GM12878 (cell line): ENCODE data around the gene GRAMD2B. TPM values are rescaled to one million over a fixed set of nuclear protein-coding genes. Genes with fewer than 3 reads are reported as not detected.

Experiments used
- ATAC-seq: fragments of 200-7000 bp; cut with Tn5 transposase; 3 replicates; pipeline ENCODE4 v1.9.1; 2020; ENCODE audit warnings: mild to moderate bottlenecking, moderate library complexity
- BruUV-seq: library from RNA; stranded (reverse); fragments of 400-500 nt; replicated peaks from 2 replicates; lab custom pipeline; 2021; lab: Mats Ljungman, UMichigan
- CTCF ChIA-PET: fragments of 300-600 bp; sonication (Branson Sonifier 250); formaldehyde crosslinking; extraction: SDS; loops from one replicate; lab custom pipeline; 2021; ENCODE audit warnings: inconsistent platforms; lab: Yijun Ruan, JAX
- POLR2A ChIA-PET: fragments of 350-600 bp; formaldehyde crosslinking; extraction: SDS; loops from one replicate; lab custom pipeline; 2021; ENCODE audit warnings: inconsistent platforms; lab: Charles Lee
- RAD21 ChIA-PET: fragments of 300-600 bp; sonication (Branson Sonifier 250); formaldehyde crosslinking; loops from one replicate; lab custom pipeline; 2023; ENCODE audit warnings: antibody characterized with exemption; ENCODE audit not compliant: unreplicated experiment; lab: Charles Lee
- SMC1A ChIA-PET: fragments of 300-600 bp; sonication (Branson Sonifier 250); formaldehyde crosslinking; loops from one replicate; lab custom pipeline; 2023; ENCODE audit not compliant: unreplicated experiment, uncharacterized antibody; lab: Charles Lee
- DNase-seq: peaks from one replicate; pipeline ENCODE4 v3.0.0-alpha.2; 2011; ENCODE audit warnings: low read depth, low spot score
- FAIRE-seq: peaks from 3 replicates; lab custom pipeline; 2011; peaks lifted over from hg19 to GRCh38; lab: Jason Lieb, UNC
- H2AFZ ChIP-seq: 2 replicates; pipeline ENCODE4 v1.6.0; 2011; ENCODE audit warnings: low read depth, low read length, control low read depth; ENCODE audit not compliant: control insufficient read depth
- H3K27ac ChIP-seq: 2 replicates; pipeline ENCODE4 v1.5.1; 2011; ENCODE audit warnings: control low read depth; ENCODE audit not compliant: control insufficient read depth, insufficient read depth
- H3K27me3 ChIP-seq, 2 experiments: replicated peaks in 1 of 2; 2 replicates each; pipeline versions ENCODE4 v1.6.0 to v1.6.1; 2011; ENCODE audit warnings: low read length in 1 of 2; ENCODE audit not compliant: control insufficient read depth in 2 of 2, insufficient read depth in 2 of 2
- H3K36me3 ChIP-seq, 2 experiments: 2 replicates each; pipeline ENCODE4 v1.5.1; 2011; ENCODE audit warnings: low read length in 1 of 2; ENCODE audit not compliant: control insufficient read depth in 2 of 2, insufficient read depth in 2 of 2
- H3K4me1 ChIP-seq: 2 replicates; pipeline ENCODE4 v1.6.1; 2011; ENCODE audit warnings: mild to moderate bottlenecking, low read length, moderate library complexity, mixed read lengths; ENCODE audit not compliant: control insufficient read depth, insufficient read depth
- H3K4me2 ChIP-seq: 2 replicates; pipeline ENCODE4 v1.6.0; 2011; ENCODE audit warnings: control low read depth; ENCODE audit not compliant: control insufficient read depth, insufficient read depth
- H3K4me3 ChIP-seq: fragments of 200-600 bp; sonication (generic); 2 replicates; pipeline ENCODE4 v1.5.1; 2016
- H3K79me2 ChIP-seq: 2 replicates; pipeline ENCODE4 v1.6.0; 2011; ENCODE audit warnings: low read length; ENCODE audit not compliant: control insufficient read depth, insufficient read depth
- H3K9ac ChIP-seq: 2 replicates; pipeline ENCODE4 v1.8.0; 2011; ENCODE audit warnings: low read length, control low read depth, mixed read lengths; ENCODE audit not compliant: control insufficient read depth, insufficient read depth
- H3K9me3 ChIP-seq: replicated peaks from 3 replicates; pipeline ENCODE4 v1.5.1; 2011; ENCODE audit warnings: mild to moderate bottlenecking, low read length; ENCODE audit not compliant: control insufficient read depth, insufficient read depth
- H4K20me1 ChIP-seq: 2 replicates; pipeline ENCODE4 v1.6.0; 2011; ENCODE audit not compliant: control insufficient read depth, insufficient read depth
- BMI1 ChIP-seq: fragments of 450-650 bp; IDR thresholded peaks from 2 replicates; pipeline ENCODE4 v1.6.1; 2016; ENCODE audit warnings: mild to moderate bottlenecking, moderate library complexity, borderline replicate concordance
- BRCA1 ChIP-seq: IDR thresholded peaks from 2 replicates; pipeline ENCODE4 v1.6.1; 2011; ENCODE audit warnings: low read depth, low read length, improper control_type of control experiment
- CREM ChIP-seq: IDR thresholded peaks from 2 replicates; pipeline ENCODE4 v1.6.1; 2014; ENCODE audit warnings: antibody characterized with exemption, low read depth
- ELK1 ChIP-seq: IDR thresholded peaks from 2 replicates; pipeline ENCODE4 v1.6.1; 2012; ENCODE audit warnings: low read depth, low read length, improper control_type of control experiment
- JUNB ChIP-seq: IDR thresholded peaks from 2 replicates; pipeline ENCODE4 v1.6.1; 2016; ENCODE audit warnings: antibody characterized with exemption, mild to moderate bottlenecking
- KLF5 ChIP-seq: fragments of 450-650 bp; IDR thresholded peaks from 2 replicates; pipeline ENCODE4 v1.6.1; 2014; ENCODE audit warnings: mild to moderate bottlenecking; ENCODE audit not compliant: partially characterized antibody
- LARP7 ChIP-seq: fragments of 450-650 bp; IDR thresholded peaks from 2 replicates; pipeline ENCODE4 v1.6.1; 2017; ENCODE audit warnings: mild to moderate bottlenecking
- MYC ChIP-seq: IDR thresholded peaks from 2 replicates; pipeline ENCODE4 v1.6.1; 2011; ENCODE audit warnings: mild to moderate bottlenecking, low read length, moderate library complexity, inconsistent platforms; ENCODE audit not compliant: insufficient read depth, insufficient replicate concordance, insufficient read length, severe bottlenecking
- PML ChIP-seq: IDR thresholded peaks from 2 replicates; pipeline ENCODE4 v1.6.1; 2012; ENCODE audit warnings: low read length, inconsistent platforms
- POLR2A ChIP-seq: IDR thresholded peaks from 2 replicates; pipeline ENCODE4 v1.6.1; 2011; ENCODE audit warnings: low read depth, mild to moderate bottlenecking, low read length
- RBBP5 ChIP-seq: fragments of 200-600 bp; sonication (generic); conservative IDR thresholded peaks from 2 replicates; pipeline ENCODE4 v1.6.1; 2016
- RCOR1 ChIP-seq: conservative IDR thresholded peaks from 2 replicates; pipeline ENCODE4 v1.6.1; 2012; ENCODE audit warnings: low read depth, low read length, improper control_type of control experiment
- RELA ChIP-seq: fragments of 450-650 bp; IDR thresholded peaks from 2 replicates; pipeline ENCODE4 v1.8.0; 2014; ENCODE audit warnings: borderline replicate concordance; ENCODE audit not compliant: partially characterized antibody
- SREBF2 ChIP-seq: IDR thresholded peaks from 2 replicates; pipeline ENCODE4 v1.6.1; 2012; ENCODE audit warnings: mild to moderate bottlenecking, low read length
- TAF1 ChIP-seq: IDR thresholded peaks from 2 replicates; pipeline ENCODE4 v1.6.1; 2011; ENCODE audit warnings: mild to moderate bottlenecking, low read depth, low read length, borderline replicate concordance
- TCF12 ChIP-seq: IDR thresholded peaks from 2 replicates; pipeline ENCODE4 v1.6.1; 2011; ENCODE audit warnings: low read depth, mild to moderate bottlenecking, low read length
- WRNIP1 ChIP-seq: IDR thresholded peaks from 2 replicates; pipeline ENCODE4 v1.6.1; 2011; ENCODE audit warnings: low read depth, low read length, improper control_type of control experiment, borderline replicate concordance
- in situ Hi-C: fragments of 300-500 bp; cut with MboI; formaldehyde crosslinking; loops from 9 replicates; pipeline ENCODE4 v1.14.3; 2018; ENCODE audit warnings: mixed read lengths
- intact Hi-C: fragments of 100-400 bp; cut with micrococcal nuclease; formaldehyde crosslinking; loops from one replicate; pipeline ENCODE4 v1.14.2; 2022; ENCODE audit not compliant: unreplicated experiment
- polyA plus RNA-seq, 11 experiments: library from polyadenylated mRNA; depleted of rRNA in 4 of 11; unstranded in 6 of 11; stranded (reverse) in 5 of 11; fragments of >200 nt; fragmentation: Nextera tagmentation in 4 of 11; fragmentation: Illumina TruSeq in 1 of 11; extraction: Ambion mirVana in 4 of 11; extraction: Trizol in 1 of 11; gene quantifications; 1 replicate in 1 of 11; 2 replicates in 10 of 11; pipeline versions ENCODE4 v1.2.1 to v1.2.3, GENCODE V29; 2011 to 2016; ENCODE audit warnings: inconsistent platforms in 2 of 11, missing spikeins in 2 of 11, low read depth in 1 of 11
- total RNA-seq, 4 experiments: library from RNA; depleted of rRNA in 3 of 4; stranded (reverse); fragments of >200 nt in 3 of 4; fragmentation: Illumina TruSeq in 1 of 4; extraction: Trizol in 1 of 4; gene quantifications; 2 replicates each; pipeline versions ENCODE4 v1.2.1 to v1.2.3, GENCODE V29; 2013 to 2021
- TF ChIP-seq, protein P1 (sequence below): IDR thresholded peaks from 2 replicates; pipeline ENCODE4 v1.6.1; 2011; ENCODE audit warnings: mild to moderate bottlenecking, low read depth, low read length, moderate library complexity; ENCODE audit not compliant: insufficient replicate concordance
- TF ChIP-seq, protein P2 (sequence below): IDR thresholded peaks from 2 replicates; pipeline ENCODE4 v1.6.1; 2012; ENCODE audit warnings: low read depth, low read length, improper control_type of control experiment
- TF ChIP-seq, protein P3 (sequence below): fragments of 450-650 bp; IDR thresholded peaks from 2 replicates; pipeline ENCODE4 v1.6.1; 2017; ENCODE audit warnings: mild to moderate bottlenecking, low read depth, inconsistent platforms; ENCODE audit not compliant: poor library complexity, severe bottlenecking

GRAMD2B gene
- total and polyA plus RNA-seq, 10 of the 15 experiments (the other 5 are each of a cell fraction or from before 2014, with no cell fraction given) = 1.9 to 21.5 (median 8.4) TPM

- no peak for ATAC-seq
- ChIA-PET POLR2A (interaction anchor here (0.5 kb wide), 1 partner anchor 342 kb away, joined by 3 read pairs; no protein-coding TSS in a partner anchor), SMC1A (no interaction called here), RAD21 (no interaction called here), CTCF (no interaction called here)
- Histone ChIP-seq H3K9ac (no peak overlapping the region), H3K4me3 (no peak overlapping the region), H4K20me1 (no peaks in the 10 kb centered on the region), H3K9me3 (no peaks in the 10 kb centered on the region), H3K4me2 (no peak overlapping the region), H3K79me2 (no peaks in the 10 kb centered on the region), H2AFZ (no peak overlapping the region), H3K36me3 (no peaks in the 10 kb centered on the region), H3K27ac (no peak overlapping the region), H3K4me1 (no peaks in the 10 kb centered on the region), H3K27me3 (no peaks in the 10 kb centered on the region; a peak in 1 of 4 replicates)
- TF ChIP-seq RCOR1 = no peak
- no peak for TF ChIP-seq TAF1
- TF ChIP-seq, protein P1, sequence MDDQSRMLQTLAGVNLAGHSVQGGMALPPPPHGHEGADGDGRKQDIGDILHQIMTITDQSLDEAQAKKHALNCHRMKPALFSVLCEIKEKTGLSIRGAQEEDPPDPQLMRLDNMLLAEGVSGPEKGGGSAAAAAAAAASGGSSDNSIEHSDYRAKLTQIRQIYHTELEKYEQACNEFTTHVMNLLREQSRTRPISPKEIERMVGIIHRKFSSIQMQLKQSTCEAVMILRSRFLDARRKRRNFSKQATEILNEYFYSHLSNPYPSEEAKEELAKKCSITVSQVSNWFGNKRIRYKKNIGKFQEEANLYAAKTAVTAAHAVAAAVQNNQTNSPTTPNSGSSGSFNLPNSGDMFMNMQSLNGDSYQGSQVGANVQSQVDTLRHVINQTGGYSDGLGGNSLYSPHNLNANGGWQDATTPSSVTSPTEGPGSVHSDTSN = no peak
- no peak for TF ChIP-seq ELK1
- TF ChIP-seq LARP7 = no peak
- TF ChIP-seq POLR2A = no peak
- no peak for TF ChIP-seq BMI1
- TF ChIP-seq, protein P2, sequence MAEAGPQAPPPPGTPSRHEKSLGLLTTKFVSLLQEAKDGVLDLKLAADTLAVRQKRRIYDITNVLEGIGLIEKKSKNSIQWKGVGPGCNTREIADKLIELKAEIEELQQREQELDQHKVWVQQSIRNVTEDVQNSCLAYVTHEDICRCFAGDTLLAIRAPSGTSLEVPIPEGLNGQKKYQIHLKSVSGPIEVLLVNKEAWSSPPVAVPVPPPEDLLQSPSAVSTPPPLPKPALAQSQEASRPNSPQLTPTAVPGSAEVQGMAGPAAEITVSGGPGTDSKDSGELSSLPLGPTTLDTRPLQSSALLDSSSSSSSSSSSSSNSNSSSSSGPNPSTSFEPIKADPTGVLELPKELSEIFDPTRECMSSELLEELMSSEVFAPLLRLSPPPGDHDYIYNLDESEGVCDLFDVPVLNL = no peak
- no peak for TF ChIP-seq TCF12
- no peak for TF ChIP-seq WRNIP1
- TF ChIP-seq SREBF2 = no peak
- no peak for TF ChIP-seq MYC
- TF ChIP-seq PML = no peak
- TF ChIP-seq RELA = no peak
- TF ChIP-seq, protein P3, sequence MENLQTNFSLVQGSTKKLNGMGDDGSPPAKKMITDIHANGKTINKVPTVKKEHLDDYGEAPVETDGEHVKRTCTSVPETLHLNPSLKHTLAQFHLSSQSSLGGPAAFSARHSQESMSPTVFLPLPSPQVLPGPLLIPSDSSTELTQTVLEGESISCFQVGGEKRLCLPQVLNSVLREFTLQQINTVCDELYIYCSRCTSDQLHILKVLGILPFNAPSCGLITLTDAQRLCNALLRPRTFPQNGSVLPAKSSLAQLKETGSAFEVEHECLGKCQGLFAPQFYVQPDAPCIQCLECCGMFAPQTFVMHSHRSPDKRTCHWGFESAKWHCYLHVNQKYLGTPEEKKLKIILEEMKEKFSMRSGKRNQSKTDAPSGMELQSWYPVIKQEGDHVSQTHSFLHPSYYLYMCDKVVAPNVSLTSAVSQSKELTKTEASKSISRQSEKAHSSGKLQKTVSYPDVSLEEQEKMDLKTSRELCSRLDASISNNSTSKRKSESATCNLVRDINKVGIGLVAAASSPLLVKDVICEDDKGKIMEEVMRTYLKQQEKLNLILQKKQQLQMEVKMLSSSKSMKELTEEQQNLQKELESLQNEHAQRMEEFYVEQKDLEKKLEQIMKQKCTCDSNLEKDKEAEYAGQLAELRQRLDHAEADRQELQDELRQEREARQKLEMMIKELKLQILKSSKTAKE = no peak
- TF ChIP-seq BRCA1 = no peak
- TF ChIP-seq KLF5 = no peak
- TF ChIP-seq RBBP5 = no peak
- no peak for TF ChIP-seq CREM
- no peak for TF ChIP-seq JUNB
- DNase-seq = no peak
- in situ Hi-C loops (no loop called here), intact Hi-C loops (no loop called here)
- no TSS peak for BruUV-seq
- no peak for FAIRE-seq
Measured at GRCh38 chr5:126390051-126390450, 33.2 kb upstream of the GRAMD2B start.
